PC-9 (cell line): ENCODE results near the gene LCN6.

Experiments used
- EZH2 ChIP-seq: fragments of 200-600 bp; sonication (generic); IDR thresholded peaks from 2 replicates; pipeline ENCODE4 v1.8.0; 2017; ENCODE audit warnings: antibody characterized with exemption, low read depth
- TF ChIP-seq, protein P1 (sequence below): fragments of 200-600 bp; sonication (generic); conservative IDR thresholded peaks from 2 replicates; pipeline ENCODE4 v1.6.1; 2017; ENCODE audit warnings: mixed run types, antibody characterized with exemption, mild to moderate bottlenecking, moderate library complexity

DNA sequence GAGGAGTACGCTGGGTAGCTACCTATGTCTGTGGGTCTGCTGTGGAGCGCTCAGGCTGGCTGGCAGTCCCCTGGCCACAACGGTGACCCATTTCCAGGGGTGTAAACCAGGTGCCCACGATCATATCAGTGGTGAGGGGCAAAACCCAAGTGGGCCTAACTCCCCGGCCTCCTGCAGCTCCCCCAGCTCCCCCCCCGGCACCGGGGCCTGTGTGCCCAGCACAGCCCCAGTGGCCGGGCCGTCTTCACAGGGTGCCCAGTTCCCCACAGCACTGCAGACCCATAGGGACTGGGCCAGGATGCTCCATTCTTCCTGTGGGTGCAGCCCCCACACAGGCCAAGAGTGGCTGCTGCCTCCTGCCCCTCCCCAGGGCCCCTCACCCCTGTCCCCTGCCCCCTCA is 10.7 kb upstream of the LCN6 start:
- TF ChIP-seq, protein P1, sequence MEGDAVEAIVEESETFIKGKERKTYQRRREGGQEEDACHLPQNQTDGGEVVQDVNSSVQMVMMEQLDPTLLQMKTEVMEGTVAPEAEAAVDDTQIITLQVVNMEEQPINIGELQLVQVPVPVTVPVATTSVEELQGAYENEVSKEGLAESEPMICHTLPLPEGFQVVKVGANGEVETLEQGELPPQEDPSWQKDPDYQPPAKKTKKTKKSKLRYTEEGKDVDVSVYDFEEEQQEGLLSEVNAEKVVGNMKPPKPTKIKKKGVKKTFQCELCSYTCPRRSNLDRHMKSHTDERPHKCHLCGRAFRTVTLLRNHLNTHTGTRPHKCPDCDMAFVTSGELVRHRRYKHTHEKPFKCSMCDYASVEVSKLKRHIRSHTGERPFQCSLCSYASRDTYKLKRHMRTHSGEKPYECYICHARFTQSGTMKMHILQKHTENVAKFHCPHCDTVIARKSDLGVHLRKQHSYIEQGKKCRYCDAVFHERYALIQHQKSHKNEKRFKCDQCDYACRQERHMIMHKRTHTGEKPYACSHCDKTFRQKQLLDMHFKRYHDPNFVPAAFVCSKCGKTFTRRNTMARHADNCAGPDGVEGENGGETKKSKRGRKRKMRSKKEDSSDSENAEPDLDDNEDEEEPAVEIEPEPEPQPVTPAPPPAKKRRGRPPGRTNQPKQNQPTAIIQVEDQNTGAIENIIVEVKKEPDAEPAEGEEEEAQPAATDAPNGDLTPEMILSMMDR, result no peak
- no peak for TF ChIP-seq EZH2
